Fibroblast of lung (primary cell): Measurements from ENCODE around the gene SYNJ2.

Experiments used
- CTCF ChIP-seq, 2 donors: IDR thresholded peaks in 1 of 2; conservative IDR thresholded peaks in 1 of 2; 1 replicate in 1 of 2; 2 replicates in 1 of 2; pipeline ENCODE4 v1.5.1; 2011 to 2012; ENCODE audit warnings: low read length in 2 of 2, control low read depth in 1 of 2, inconsistent platforms in 1 of 2, low read depth in 1 of 2, mild to moderate bottlenecking in 1 of 2
- EZH2 ChIP-seq: IDR thresholded peaks from 2 replicates; pipeline ENCODE4 v1.5.1; 2012; ENCODE audit warnings: low read length, control low read depth, mild to moderate bottlenecking; ENCODE audit errors: missing control alignments

- no peak for TF ChIP-seq CTCF (conservative IDR thresholded peaks at IDR 0.05 in 1 of 2, IDR thresholded peaks at IDR 0.05 in 1 of 2; ENCODE audit: low read depth in 1 of 2, low read length in 2 of 2)
- no peak for TF ChIP-seq EZH2
Observed at GRCh38 chr6:158043586-158044524, 62.2 kb downstream of the SYNJ2 start.
